Stimulated activated CD4-positive, alpha-beta T cell treated with anti-CD3 and anti-CD28 coated beads, Interleukin-2, amount 100 ng/mL, for 48 hours (primary cell): ENCODE results near the gene ADAMTS2.
"Not testable (repeated sequence)": the region's sequence is repeated elsewhere in the genome, so short reads cannot be mapped to it uniquely, and the experiment has no call there.

Source experiments
- DNase-seq, 2 donors: peaks; one replicate each; pipeline ENCODE4 v3.0.0-alpha.2; 2020

ADAMTS2 gene

DNA sequence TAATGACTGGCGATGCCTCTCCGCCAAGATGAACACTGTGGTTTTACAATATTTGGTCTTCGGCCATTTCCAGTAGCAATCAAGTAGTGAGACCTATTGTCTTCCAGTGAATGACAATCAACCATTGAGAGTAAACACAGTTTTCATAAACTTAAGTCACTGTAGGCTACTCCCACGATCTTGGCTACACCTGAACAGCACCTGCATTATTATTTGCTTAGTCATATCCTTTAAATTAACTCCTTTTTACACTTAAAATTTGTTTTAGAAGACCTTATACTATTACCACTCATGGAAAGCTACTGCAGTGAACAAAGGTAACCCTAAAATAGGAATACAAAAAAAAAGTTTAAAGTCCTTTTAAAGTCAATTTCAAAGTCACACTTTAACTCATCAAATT lies 226.9 kb downstream of the ADAMTS2 start:
- no peak for DNase-seq

DNA sequence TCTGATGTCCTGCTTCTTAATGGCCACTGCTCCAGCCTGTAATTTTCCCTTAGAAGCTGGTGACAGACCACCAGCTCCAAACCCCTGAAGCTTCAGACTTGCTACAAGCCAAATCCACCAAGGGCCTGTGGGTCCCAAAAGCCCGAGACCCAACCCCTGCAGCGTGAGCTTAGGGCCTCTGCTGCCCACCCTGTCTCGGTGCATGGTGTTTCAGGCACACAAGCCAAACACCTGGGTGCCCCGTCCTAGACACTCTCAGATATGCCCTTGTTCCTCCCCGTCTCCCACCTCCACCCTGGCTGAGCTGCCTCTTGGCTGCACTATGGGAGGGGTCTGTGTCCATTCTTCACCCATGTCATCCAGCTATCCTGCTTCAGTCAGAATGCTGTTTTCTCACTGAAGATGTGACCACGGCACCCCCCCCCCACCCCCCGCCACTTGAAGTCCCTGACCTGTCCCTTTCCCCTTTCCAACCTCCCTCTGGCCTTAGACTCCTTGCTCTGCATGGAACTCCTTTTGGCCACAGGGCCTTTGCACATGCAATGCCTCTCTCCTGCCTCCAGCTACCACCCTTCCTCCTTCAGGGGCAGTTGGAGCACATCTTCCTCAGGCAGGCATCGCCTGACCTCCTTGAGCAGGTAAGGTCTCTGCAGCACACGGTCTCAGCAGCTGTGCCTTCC lies 229.3 kb downstream of the ADAMTS2 start:
- no peak for DNase-seq

DNA sequence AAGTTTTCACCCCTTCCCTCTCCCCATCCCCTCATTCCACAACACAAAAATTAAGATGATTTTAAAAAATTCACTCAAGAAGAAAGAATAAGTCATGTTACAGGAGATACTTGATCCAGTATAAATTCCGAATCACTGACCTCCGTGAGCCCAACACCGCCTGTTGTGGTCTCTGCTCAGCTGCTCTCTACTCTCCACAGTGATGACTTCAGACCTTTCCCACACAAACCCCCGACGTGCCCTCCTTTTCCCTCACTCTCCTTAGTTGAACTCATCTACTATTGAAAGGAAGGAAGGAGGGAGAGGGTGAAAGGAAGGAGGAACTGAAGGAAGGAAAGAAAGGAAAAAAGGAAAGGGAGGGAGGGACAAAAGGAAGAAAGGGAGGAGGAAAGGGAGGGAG lies 230.0 kb downstream of the ADAMTS2 start:
- DNase-seq, result no peak

DNA sequence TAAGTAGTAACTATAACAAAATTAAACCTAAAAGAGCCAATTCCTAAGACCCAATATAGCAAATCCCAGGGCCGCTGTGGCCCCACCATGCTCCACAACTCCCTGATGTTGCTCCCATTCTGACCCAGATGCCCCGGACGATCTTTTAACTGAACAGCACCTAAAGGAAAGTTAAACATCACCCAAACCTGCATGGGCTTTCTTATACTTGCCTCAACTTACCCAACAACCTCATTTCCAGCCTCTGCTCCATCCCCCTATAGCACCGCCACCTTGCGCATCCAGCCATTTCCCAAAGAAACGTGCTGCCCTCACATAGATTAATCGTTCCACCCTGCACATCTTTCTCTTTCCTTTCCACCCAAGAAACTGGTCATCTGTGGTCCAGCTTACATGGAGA lies 230.5 kb downstream of the ADAMTS2 start:
- DNase-seq, result no peak

DNA sequence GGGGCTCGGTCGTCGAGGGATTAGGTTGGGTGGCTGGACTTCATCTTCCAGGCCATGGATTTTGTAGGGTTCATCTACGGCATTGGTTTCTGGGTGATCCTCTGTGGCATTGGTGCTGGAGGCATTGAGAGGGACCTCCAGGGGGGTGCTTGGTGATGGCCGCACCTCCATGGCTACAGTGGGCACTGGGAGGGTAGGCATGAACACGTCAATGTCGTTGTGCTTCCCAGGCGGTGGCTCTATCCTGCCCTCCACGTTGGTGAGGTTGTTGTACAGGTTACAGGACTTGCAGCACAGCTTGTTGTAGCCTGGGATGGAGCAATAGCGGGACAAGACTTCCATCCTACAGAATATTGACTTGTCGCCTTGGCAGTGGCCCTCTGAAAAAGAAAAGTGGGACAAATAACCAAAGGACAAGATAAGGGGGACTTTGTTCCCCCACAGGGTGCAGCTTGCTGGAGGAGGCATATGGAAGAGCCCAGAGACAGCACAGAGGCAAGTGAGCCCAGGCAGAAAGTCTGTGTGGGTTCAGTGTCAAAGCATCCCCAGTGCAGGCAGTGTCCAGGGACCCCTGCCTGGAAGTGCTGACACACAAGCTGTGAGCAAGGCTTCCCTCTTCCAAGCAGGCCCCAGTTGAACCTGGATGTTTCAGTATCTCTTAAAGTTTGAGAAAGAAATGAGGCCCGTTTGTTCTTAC lies 231.2 kb downstream of the ADAMTS2 start:
- no peak for DNase-seq

DNA sequence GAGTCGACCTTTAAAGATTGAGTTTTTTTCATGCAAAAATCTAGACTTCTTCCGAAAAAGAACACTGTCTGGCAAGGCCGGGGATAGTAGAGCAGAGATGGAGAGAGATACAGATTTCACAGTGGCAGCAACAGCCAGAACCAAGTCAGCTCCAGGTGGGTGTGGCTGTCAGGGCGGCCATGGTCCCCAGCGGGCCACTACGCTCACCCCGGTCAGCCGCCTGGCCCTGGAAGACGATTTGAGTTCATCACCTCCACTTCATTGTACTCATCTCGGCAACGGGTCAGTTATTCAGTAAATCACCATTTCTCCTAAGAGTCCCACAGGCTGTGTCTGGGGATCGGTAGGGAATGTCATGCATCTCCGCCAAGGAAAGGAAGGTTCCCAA lies 232.1 kb downstream of the ADAMTS2 start:
- DNase-seq, result no peak

DNA sequence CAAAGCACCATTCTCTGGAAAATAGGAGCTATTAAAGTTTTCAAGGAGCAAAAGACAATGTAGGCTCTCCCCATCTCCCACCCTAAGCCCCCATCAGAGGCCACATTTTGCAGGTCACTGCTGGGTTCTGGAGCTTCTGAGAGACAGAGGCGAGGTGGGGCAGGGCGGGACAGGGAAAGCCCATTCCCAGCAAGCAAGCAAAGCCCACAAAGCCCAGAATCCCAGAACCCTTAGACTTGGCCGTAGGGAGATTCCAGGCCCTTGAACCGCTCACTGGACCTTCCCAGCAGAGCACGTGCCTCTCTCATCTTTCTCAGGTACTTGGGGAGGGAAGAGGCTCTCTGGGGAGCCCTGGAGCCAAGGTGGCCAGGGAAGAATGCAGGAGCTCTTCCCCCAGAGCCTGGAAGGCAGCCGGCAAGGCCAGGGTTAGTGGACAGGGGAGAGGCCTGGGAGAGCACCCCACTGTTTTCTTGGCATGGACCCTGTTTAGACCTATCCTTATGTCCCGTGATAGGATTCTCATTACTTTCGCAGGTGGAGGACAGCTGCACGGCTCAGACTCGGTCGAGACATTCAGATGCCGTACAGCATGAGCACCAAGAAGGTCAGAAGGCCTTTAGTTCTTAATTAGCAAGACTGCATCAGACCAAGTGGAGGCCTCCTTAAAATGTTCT lies 232.7 kb downstream of the ADAMTS2 start:
- DNase-seq, result no peak

DNA sequence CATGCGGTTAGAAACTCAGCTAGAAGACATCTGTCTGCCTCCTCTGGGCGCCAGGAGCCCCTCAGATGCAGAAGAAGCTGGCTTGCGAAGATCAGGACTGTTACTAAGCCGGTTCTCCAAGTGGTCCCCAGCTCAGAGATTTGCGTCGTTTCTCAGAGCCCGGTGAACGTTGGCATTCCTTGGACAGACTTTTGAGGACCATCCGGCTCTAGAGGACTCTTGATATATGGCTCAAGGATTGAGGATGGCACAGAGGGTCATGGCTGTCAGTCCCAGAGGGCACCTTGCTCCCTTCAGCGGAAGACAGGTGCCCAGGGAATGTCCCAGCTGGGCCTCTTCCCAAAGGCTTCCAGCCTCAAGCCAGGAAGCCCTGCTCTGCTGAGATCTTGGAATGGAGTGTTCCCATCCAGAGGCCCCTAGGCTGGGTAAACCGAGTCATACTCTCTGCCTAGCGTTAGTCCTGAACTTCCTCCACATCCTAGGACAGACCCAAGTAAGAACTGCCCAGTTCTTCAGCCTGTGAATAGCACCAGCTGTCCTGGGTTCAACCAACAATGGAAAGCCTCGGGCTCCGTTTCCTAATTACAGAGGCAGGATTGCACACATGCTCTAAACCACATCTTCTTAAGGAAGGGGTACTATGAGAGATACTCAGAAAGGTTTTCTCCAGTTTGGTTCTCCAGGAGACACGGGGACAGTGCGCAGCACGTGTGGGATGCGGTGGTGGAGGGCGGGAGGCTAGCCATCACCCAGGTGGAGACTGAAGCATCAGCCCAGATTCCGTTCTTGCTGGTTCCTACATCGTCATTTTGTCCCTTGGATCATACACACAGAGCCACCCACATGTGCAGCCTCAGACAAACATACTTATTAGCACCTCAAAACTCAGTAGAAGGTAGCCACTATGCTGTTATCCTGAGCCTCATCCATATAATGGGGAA lies 233.7 kb downstream of the ADAMTS2 start:
- no peak for DNase-seq

DNA sequence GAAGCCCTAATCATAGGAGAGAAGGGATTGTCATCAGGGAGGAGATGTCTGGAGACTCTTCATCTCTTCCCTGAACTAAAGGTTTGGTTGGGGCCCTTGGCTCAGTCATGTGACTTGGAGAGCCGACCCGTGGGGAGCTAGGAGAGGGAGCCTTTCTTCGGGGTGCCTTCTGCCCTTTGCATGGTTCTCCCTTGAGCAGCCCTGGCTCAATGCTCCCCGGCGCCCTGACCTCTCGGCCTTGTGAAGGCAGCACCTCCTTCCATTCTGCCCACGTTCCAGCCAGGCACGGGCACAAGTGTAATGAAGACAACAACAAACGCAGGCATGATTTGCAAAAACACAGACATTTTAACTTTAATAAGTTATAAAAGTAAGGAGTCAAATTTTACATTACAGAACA lies 234.7 kb downstream of the ADAMTS2 start:
- no peak for DNase-seq

DNA sequence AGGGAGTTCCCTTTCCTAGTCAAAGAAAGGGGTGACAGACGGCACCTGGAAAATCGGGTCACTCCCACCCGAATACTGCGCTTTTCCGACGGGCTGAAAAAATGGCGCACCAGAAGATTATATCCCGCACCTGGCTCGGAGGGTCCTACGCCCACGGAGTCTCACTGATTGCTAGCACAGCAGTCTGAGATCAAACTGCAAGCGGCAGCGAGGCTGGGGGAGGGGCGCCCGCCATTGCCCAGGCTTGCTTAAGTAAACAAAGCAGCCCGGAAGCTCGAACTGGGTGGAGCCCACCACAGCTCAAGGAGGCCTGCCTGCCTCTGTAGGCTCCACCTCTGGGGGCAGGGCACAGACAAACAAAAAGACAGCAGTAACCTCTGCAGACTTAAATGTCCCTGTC lies 244.0 kb downstream of the ADAMTS2 start:
- DNase-seq, result not testable (repeated sequence)

DNA sequence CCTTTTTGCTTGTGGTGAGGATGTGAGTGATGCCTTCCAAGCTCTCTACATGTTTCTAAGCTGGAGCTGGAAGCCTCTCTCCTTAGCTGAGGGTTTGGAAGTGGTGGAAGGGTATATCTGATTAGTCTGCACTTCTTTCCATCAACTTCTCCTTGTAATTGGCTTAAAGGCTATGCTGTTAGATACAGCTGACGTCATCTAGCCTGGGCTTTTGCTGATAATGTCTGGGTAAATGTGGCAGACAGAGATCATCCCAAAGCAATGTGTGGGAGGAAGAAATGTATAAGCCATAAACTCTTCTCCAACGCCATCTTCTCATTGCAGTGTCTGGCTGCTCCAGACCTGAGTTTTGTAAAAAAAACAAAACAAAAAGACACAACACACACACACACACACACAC lies 255.8 kb downstream of the ADAMTS2 start:
- no peak for DNase-seq

DNA sequence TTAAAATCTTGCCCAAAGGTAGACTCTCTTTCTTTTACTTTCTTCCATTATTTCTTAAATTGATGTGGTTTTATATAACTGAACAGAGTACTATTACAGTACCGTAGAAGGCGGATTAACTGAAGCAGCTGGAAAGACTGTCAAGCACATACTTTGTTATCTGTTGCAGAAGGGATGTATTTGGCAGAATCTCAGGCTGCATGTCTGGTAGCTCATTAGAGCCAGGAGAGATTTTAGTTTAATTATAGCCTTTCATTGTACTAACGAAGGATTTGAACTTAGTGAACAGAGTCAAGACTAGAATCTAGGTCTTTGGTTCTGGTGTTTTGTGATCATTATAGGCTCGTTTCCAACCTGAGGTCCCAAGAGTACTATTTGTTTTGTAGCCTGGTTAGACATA lies 264.5 kb downstream of the ADAMTS2 start:
- no peak for DNase-seq

DNA sequence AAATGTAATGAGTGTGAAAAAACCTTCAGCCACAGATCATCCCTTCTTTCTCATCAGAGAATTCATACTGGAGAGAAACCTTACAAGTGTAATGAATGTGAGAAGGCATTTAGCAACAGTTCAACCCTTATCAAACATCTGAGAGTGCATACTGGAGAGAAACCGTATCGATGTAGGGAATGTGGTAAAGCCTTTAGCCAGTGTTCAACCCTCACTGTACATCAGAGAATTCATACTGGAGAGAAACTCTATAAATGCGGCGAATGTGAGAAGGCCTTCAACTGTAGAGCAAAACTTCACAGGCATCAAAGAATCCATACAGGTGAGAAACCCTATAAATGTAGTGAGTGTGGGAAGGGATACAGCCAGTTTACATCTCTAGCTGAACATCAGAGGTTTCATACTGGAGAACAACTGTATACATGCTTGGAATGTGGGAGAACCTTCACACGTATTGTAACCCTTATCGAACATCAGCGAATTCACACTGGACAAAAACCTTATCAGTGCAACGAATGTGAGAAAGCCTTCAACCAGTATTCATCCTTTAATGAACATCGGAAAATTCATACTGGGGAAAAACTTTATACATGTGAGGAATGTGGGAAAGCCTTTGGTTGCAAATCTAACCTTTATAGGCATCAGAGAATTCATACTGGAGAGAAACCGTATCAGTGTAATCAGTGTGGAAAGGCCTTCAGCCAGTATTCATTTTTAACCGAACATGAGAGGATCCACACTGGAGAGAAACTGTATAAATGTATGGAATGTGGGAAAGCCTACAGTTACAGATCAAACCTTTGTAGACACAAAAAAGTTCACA lies 265.9 kb downstream of the ADAMTS2 start:
- DNase-seq, result no peak

DNA sequence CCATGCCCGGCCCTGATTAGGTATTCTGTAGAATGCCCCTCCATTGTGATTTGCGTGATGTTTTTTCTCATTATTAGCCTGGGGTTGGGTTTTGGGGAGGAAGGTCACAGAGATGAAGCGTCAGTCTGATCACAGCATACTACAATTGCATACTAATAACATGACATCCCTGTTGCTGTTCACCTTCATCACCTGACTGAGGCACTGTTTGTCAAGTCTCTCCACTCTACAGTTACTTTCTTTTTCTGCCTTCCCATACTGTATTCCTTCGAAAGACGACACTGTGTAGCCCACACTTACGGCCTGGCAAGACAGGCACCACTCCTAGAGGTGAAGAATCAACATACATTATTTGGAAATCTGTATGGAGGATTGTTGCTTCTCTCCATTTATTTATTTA lies 279.6 kb downstream of the ADAMTS2 start:
- DNase-seq, result no peak

DNA sequence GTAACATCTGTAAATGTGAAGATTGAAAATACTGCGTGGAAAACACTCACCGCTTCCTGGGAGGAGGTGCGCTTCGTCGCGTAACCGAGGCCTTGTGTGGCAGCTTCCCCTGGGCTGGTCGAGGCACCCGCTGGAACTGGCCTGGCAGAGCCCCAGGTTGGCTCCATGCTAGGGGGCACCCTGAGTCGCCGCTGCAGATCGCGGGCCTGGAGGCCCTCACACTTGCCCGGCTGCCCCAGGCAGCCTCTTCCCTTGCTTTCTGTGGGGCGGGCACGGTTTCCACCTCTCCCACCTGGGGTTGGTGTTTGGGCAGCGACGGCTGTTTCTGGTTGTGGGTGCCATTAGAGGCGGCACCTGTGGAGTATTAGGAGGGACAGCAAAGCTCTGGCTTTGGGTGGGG lies 284.2 kb downstream of the ADAMTS2 start:
- no peak for DNase-seq
